HG02852 (cell line): ENCODE measurements around the gene GRHL1.

Experiments
- ATAC-seq: cut with Tn5 transposase; IDR thresholded peaks from one replicate; pipeline ENCODE4 v1.9.1; 2021; ENCODE audit warnings: mild to moderate bottlenecking, moderate library complexity; ENCODE audit not compliant: unreplicated experiment

GRHL1 gene

DNA sequence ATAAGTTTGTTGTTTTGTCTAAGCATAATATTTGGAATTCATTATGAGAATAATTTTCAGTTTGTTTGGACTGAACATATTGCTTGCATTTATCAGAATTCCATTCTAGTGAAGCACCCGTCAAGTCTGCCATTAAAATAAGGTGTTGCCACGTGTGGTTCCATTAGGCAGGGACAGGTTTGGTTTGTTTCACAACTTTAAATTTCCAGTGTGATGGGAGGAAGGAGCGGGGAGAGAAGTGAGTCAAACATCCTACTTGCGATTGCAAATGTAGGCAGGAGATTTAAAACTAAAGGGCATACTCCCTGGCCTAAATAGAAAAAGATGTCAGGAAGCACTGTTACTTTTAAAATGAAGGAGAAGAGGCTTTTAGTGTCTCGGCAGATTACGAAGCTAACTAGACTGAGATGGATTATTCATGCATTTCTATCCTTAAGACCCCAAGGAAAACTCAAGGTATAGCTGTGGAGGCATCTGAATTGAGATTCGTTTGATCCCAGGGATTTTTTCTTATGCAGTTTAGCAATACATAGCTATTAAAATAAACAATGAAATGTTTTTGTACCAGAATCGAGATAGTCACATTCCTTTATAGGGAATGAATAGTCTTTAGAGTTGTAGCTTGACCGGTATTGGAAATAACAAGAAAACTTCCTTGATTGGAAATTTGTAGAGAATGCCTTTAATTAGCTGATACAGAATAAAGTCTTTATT lies 19.8 kb downstream of the GRHL1 start:
- ATAC-seq, result no peak

- no peak for ATAC-seq
These were observed 20.4 kb downstream of the GRHL1 start for GRCh38 chr2:9971890-9972289.

DNA sequence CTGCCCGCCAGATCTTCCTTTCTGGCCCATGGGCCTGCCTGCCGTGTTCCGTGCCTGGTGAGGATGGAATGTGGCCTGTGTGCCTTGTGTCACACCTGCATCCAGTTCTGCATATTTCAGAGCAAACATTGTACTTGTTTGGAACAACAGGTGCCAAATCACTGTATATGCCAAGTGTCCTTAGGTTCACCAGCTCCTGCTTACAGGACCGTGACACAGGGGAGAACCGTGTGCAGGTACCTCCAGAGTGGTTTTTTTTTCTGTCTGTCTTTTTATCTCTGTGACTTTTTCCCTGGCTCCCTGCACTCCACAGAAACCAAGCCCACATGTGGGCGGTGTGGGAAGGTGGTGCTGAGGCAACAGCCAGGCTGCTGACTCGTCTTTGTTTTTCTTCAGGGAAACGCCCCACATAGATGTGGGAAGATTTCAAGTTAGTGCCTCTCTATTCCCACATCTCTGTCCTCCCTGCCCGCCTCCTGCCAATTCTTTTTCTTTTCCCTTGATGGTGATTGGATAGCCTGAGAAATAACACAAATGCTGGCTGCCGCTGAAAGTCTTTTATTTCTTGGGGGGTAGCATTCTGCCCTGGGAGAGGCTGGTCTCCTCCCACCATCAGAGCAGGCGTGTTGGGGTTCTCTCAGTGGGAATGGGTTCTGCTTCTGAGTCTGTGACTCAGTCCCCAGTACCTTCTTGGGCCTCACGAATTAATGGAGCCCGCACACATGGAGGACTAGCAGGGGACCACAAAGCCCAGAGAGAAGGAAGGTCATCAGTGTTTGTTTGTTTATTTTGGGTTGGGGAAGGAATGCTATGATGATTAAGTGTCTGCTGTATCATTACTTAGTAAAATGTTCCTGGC lies 21.4 kb downstream of the GRHL1 start:
- ATAC-seq, result no peak

DNA sequence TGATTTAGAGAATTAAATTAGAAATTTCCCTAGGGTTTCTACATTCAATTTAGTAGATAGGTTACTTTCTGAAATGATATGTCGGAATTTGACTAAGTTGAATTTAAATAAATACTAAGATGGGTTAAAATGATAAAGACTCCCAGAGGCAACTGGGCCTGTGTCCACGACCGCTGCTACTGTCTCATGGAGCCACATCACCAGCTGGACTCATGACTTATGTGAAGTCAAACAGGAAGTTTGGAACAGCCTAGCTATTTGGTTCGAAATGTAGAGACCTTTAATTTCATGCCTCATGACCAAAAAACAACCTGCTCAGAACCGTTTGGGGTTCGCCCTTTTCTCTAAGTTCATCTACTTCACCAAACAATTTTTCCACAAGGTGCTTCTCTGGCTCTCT lies 22.2 kb downstream of the GRHL1 start:
- ATAC-seq, result no peak

DNA sequence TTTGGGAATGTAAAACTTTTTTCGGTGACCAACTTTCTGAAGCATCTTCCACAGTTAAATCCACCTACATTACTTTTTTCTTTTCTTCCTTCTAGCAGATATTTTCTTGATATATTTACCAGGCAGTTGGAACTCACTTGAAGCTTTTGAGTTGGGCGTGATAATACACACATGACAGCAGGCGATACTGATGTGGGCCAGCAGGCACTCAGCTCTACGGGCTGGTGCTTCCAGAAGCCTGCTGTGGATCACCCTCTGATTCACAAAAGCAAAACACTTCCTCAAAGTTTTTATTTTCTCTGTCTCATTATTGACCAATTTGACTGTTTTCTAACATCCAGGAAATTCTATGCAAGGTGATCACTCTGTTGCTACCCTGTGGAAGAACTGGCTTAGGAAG lies 22.9 kb downstream of the GRHL1 start:
- ATAC-seq, result no peak

DNA sequence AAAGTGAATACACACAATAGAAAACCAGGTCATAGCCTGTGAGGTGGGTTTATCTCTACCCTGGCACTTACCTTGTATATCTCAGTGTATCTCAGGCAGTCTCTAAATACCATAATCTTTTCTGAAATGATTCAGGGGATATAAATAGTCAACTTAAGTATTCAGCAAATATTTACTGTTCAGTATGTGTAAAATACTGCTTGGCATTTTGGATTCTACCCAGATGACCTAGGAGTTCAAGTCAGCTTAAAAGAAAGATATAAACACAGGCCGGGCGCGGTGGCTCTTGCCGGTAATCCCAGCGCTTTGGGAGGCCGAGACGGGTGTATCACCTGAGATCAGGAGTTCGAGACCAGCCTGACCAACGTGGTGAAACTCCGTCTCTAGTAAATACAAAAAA lies 23.8 kb downstream of the GRHL1 start:
- no peak for ATAC-seq

DNA sequence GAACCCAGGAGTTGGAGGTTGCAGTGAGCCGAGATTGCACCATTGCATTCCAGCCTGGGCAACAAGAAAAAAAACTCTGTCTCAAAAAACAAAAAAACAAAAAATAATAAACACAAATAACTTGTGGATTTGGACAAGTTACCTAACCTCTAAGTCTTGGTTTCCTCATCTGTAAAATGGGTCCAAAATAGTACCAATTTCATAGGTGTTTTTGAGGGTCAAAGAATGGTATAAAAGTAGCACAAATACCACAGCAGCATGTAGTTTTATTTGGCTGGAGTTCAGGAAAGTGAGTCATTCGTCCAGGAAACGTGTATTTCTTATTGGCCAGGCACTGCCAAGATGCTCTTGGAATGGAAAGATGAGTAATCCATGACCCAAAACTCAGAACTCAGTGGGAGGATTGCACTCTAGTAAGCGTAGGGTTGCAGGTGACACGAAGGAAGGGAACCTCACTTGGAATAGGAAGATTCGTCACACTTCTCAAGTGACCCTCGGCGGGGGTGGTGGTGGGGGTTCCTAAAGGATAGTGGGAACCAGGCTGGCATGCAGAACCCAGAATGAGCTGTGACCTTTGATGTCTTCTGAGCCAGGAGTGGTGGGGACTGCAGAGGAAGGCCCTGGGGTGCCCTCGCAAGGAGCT lies 24.4 kb downstream of the GRHL1 start:
- ATAC-seq, result no peak

GRCh38 chr2:9979977-9980376 lies 28.5 kb downstream of the GRHL1 start:
- no peak for ATAC-seq

DNA sequence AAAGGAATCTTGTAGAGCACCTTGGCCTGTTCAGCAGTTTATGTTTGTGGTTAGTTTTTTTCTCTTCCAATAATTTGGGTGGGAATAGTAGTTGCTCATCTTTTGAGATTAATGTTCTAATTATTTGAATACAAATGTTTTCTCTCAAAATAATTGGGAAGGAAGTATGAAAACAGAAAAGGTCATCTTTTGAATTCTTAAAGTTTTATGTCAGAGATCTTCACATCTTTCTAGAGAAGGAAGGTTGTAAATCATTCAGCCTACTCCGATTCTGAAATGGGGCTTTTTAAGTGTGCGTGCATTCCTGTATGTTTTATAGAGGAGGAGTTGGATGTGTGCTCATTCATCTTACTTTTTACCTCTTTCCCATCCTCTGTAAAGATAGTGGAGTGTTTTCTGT lies 29.0 kb downstream of the GRHL1 start:
- ATAC-seq, result no peak

DNA sequence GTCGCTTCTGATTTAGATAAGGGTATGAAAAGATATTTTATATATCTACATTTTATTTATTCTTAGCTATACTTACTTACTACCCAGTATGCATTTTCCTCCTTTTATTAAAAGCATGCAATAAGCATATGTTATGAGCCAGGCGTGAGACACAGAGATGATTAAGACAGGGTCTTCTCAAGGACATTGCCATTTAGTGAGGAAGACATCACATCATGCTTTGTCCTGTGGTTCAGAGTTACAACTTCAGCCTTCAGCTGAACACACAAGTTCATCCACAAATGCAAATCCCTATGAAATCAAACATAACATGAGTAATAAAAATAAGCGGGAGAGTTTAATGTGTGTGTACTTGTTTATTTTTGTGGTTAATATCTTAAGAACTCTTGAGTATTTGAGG lies 30.2 kb downstream of the GRHL1 start:
- ATAC-seq, result no peak

GRCh38 chr2:9982248-9982647 lies 30.8 kb downstream of the GRHL1 start:
- no peak for ATAC-seq

- ATAC-seq, result no peak
These were observed 31.4 kb downstream of the GRHL1 start for GRCh38 chr2:9982891-9983290.

GRCh38 chr2:9983401-9984216 lies 32.1 kb downstream of the GRHL1 start:
- no peak for ATAC-seq

GRCh38 chr2:9984217-9984739 lies 32.8 kb downstream of the GRHL1 start:
- ATAC-seq, result no peak

GRCh38 chr2:9984871-9985480 lies 33.5 kb downstream of the GRHL1 start:
- ATAC-seq, result no peak

- ATAC-seq, result no peak
These were observed 34.2 kb downstream of the GRHL1 start for GRCh38 chr2:9985531-9986328.

- no peak for ATAC-seq
These were observed 36.8 kb downstream of the GRHL1 start for GRCh38 chr2:9988320-9988719.

DNA sequence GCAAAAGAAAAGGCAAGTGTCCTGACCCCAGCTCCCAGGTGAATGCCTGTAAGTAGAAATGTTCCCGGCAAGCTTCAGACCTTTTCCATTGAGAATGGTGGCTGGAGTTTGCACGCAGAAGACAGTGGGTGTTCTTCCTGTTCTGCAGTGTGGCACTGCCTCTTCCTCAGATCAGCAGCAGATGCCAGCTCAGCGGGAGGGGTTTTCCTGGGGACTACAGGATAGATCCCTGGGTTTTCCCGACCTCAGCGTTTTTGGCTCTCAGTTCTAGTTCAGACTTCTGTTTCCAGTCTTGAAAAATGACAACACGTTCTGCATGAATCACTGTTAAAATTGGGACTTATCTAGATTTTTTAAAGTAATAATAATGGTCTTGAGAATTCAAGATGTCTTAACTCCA lies 39.2 kb downstream of the GRHL1 start:
- no peak for ATAC-seq

DNA sequence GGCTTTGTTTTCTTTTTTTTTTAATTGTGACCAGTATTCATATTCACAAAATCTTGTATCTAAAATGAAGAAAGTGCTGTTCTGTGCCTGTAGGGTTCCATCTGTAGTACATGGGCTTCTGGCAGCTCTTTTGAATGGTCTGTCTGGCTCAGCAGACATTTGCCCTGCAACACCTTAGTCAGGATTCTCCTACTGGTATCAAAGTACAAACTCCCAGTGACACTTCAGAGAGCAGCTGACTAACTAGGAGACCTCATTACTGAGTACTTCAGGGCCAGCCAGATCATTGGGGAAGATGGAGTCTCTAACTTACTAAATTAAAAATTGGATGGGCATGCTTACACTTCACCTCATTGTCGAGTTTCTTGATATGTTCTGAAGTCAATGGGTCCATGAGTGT lies 39.7 kb downstream of the GRHL1 start:
- no peak for ATAC-seq
